ENCODE measurements around the gene WDR37. TPM values are rescaled to one million over a fixed set of nuclear protein-coding genes. Genes with fewer than 3 reads are reported as not detected.

The WDR37 gene
- total and polyA plus RNA-seq, 9 of the 15 experiments (the other 6 are each of a cell fraction or from before 2014, with no cell fraction given) = 2.3 to 11.6 (median 6.7) TPM

- CTCF ChIA-PET (ENCODE audit: low intra/inter-chr PET ratio) = no interaction called here
- no peak overlapping the region for H3K9ac ChIP-seq (ENCODE audit: insufficient read depth in 1 of 2, low read depth in 2 of 2, low read length in 2 of 2)
- H3K79me2 ChIP-seq (ENCODE audit: control insufficient read depth, insufficient read depth, low read length) = no peaks in the 10 kb centered on the region
- no peak overlapping the region for H3K4me2 ChIP-seq (ENCODE audit: insufficient read depth, low read length)
- intact Hi-C loops (cut with micrococcal nuclease) = no loop called here
- FAIRE-seq = no peak
- no peak overlapping the region for H2AFZ ChIP-seq (ENCODE audit: low read depth, low read length)
- DNase-seq (ENCODE audit: extremely low read depth in 1 of 4, low spot score in 3 of 4) = no peak
- no peak overlapping the region for H3K27ac ChIP-seq (ENCODE audit: extremely low read depth, low read depth, low read length)
- no peak overlapping the region for H3K4me3 ChIP-seq
- TF ChIP-seq SMAD3 (CRISPR knock-in tag; conservative IDR thresholded peaks at IDR 0.05) (no peak), ZNF239 (CRISPR knock-in tag; IDR thresholded peaks at IDR 0.05) (peak; percentile 86)
- BruUV-seq (replicated peaks) = no TSS peak
- H3K4me1 ChIP-seq (replicated peaks in 1 of 2; ENCODE audit: control insufficient read depth in 2 of 2, insufficient read depth in 2 of 2, low read length in 2 of 2) = peaks cover 0 to 3% of the 10 kb centered on the region in 2 experiments; a peak in 2 of 5 replicates
- in situ Hi-C loops (cut with MboI) = no loop called here
- H3K9me3 ChIP-seq (replicated peaks; ENCODE audit: control insufficient read depth, insufficient read depth, low read depth, low read length) = no peaks in the 10 kb centered on the region
- ATAC-seq = no peak
- no peaks in the 10 kb centered on the region for H4K20me1 ChIP-seq (replicated peaks; ENCODE audit: control insufficient read depth, insufficient read depth, low read length)
- POLR2A ChIA-PET = interaction anchor here (0.6 to 1.5 kb wide), 2 partner anchors 9 to 553 kb away, joined by 3 to 7 read pairs; no protein-coding TSS in a partner anchor
- 91% methylated on average over 6 of the region's 6 CpGs for WGBS (ENCODE audit: insufficient coverage, low coverage, missing lambda C conversion rate)
- no peaks in the 10 kb centered on the region for H3K9me1 ChIP-seq (ENCODE audit: control insufficient read depth, insufficient read depth, low read length)
- no peaks in the 10 kb centered on the region for H3K27me3 ChIP-seq (ENCODE audit: control insufficient read depth in 2 of 2, insufficient read depth in 2 of 2, low read length in 2 of 2)
- H3K36me3 ChIP-seq (ENCODE audit: control insufficient read depth, insufficient read depth, low read length) = peaks cover 52% of the 10 kb centered on the region; the same call in 2 of the 3 replicates
Measured at GRCh38 chr10:1119501-1119900, 63.3 kb downstream of the WDR37 start.

- in situ Hi-C loops (cut with MboI) = no loop called here
- WGBS (ENCODE audit: insufficient coverage, low coverage, missing lambda C conversion rate) = 71% methylated on average over 7 of the region's 12 CpGs
- intact Hi-C loops (cut with micrococcal nuclease) = no loop called here
- H3K4me3 ChIP-seq = no peak overlapping the region
- FAIRE-seq (no peak), ATAC-seq (no peak), DNase-seq (ENCODE audit: extremely low read depth in 1 of 4, low spot score in 3 of 4) (no peak)
- no peaks in the 10 kb centered on the region for H3K9me3 ChIP-seq (replicated peaks; ENCODE audit: control insufficient read depth, insufficient read depth, low read depth, low read length)
- H3K79me2 ChIP-seq (ENCODE audit: control insufficient read depth, insufficient read depth, low read length) = no peaks in the 10 kb centered on the region
- peaks cover 51% of the 10 kb centered on the region; the same call in 2 of the 3 replicates for H3K36me3 ChIP-seq (ENCODE audit: control insufficient read depth, insufficient read depth, low read length)
- H3K9ac ChIP-seq (ENCODE audit: insufficient read depth in 1 of 2, low read depth in 2 of 2, low read length in 2 of 2) = no peak overlapping the region
- no peaks in the 10 kb centered on the region for H3K9me1 ChIP-seq (ENCODE audit: control insufficient read depth, insufficient read depth, low read length)
- H4K20me1 ChIP-seq (replicated peaks; ENCODE audit: control insufficient read depth, insufficient read depth, low read length) = no peaks in the 10 kb centered on the region
- TF ChIP-seq RBM22 (IDR thresholded peaks at IDR 0.05; ENCODE audit: low read depth, low read length, poor library complexity, severe bottlenecking) (no peak), ZNF436 (CRISPR knock-in tag; IDR thresholded peaks at IDR 0.05) (no peak)
- no peaks in the 10 kb centered on the region for H3K27me3 ChIP-seq (ENCODE audit: control insufficient read depth in 2 of 2, insufficient read depth in 2 of 2, low read length in 2 of 2)
- peaks cover 0 to 3% of the 10 kb centered on the region in 2 experiments; a peak in 2 of 5 replicates for H3K4me1 ChIP-seq (replicated peaks in 1 of 2; ENCODE audit: control insufficient read depth in 2 of 2, insufficient read depth in 2 of 2, low read length in 2 of 2)
- H2AFZ ChIP-seq (ENCODE audit: low read depth, low read length) = no peak overlapping the region
- ChIA-PET CTCF (ENCODE audit: low intra/inter-chr PET ratio) (no interaction called here), POLR2A (interaction anchor here (0.9 kb wide), 1 partner anchor 24 kb away, joined by 3 read pairs; no protein-coding TSS in a partner anchor)
- no TSS peak for BruUV-seq (replicated peaks)
- no peak overlapping the region for H3K4me2 ChIP-seq (ENCODE audit: insufficient read depth, low read length)
- H3K27ac ChIP-seq (ENCODE audit: extremely low read depth, low read depth, low read length) = no peak overlapping the region
Measured at GRCh38 chr10:1120306-1120705, 64.1 kb downstream of the WDR37 start.

All from K562 (cell line).